ENCODE data around the gene ZNF774. TPM values are rescaled to one million over a fixed set of nuclear protein-coding genes. Genes with fewer than 3 reads are reported as not detected.
A peak's percentile ranks its signal among the peaks of the same experiment; 100 is the strongest.
"Not testable (repeated sequence)": the region's sequence is repeated elsewhere in the genome, so short reads cannot be mapped to it uniquely, and the experiment has no call there.

Gene ZNF774
- total RNA-seq, 1 experiment from 2014 or later: 2.6 TPM

DNA sequence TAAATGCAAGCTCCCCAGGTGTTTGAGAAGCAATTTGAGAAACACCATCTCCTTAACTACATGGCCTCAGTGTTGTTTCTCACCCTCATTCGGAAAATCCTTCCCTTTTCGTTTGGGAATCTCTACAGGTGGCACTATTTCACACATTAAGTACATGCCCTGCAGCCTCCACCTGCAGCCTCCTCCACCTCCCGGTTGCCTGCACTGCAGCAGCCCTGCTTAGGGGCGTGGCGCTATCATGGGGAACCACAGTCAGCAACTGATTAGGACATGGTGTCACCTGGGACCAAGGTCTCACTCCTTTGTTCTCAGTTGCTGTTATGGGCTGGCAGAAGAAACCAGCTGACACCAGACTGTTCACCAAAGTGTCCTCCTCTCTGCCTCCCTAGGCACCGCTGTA is 11.7 kb upstream of the ZNF774 start:
- TF ChIP-seq CTCF (IDR thresholded peaks at IDR 0.05; ENCODE audit: unreplicated experiment): no peak
- Mint-ChIP-seq H3K36me3 (ENCODE audit: insufficient read depth, unreplicated experiment) (no peaks in the 10 kb centered on the region), H3K27me3 (ENCODE audit: insufficient read depth, unreplicated experiment) (no peaks in the 10 kb centered on the region), H3K4me1 (ENCODE audit: insufficient read depth, unreplicated experiment) (peaks cover 16% of the 10 kb centered on the region), H3K4me3 (ENCODE audit: unreplicated experiment) (no peak overlapping the region), H3K27ac (ENCODE audit: low read depth, unreplicated experiment) (no peak overlapping the region), H3K9me3 (ENCODE audit: unreplicated experiment) (no peaks in the 10 kb centered on the region)
- DNase-seq (ENCODE audit: unreplicated experiment): peak; percentile 37
- CTCF ChIA-PET: interaction anchor here (0.6 to 3.9 kb wide), 2 partner anchors 20 to 457 kb away, joined by 3 to 15 read pairs; no protein-coding TSS in a partner anchor
- BruUV-seq (replicated peaks): no TSS peak
- intact Hi-C loops (cut with micrococcal nuclease): no loop called here
- POLR2A ChIA-PET: interaction anchor here (0.6 kb wide), 1 partner anchor 14 kb away, joined by 3 read pairs; no protein-coding TSS in a partner anchor

GRCh38 chr15:90343302-90343790 is 8.7 kb upstream of the ZNF774 start:
- Mint-ChIP-seq H3K4me3 (ENCODE audit: unreplicated experiment) (no peak overlapping the region), H3K9me3 (ENCODE audit: unreplicated experiment) (no peaks in the 10 kb centered on the region), H3K27me3 (ENCODE audit: insufficient read depth, unreplicated experiment) (no peaks in the 10 kb centered on the region), H3K36me3 (ENCODE audit: insufficient read depth, unreplicated experiment) (no peaks in the 10 kb centered on the region), H3K4me1 (ENCODE audit: insufficient read depth, unreplicated experiment) (peaks cover 8% of the 10 kb centered on the region), H3K27ac (ENCODE audit: low read depth, unreplicated experiment) (no peak overlapping the region)
- ChIA-PET POLR2A (no interaction called here), CTCF (interaction anchor here (1.2 to 3.9 kb wide), 2 partner anchors 10 to 23 kb away, joined by 4 to 15 read pairs; no protein-coding TSS in a partner anchor)
- TF ChIP-seq CTCF (IDR thresholded peaks at IDR 0.05; ENCODE audit: unreplicated experiment): no peak
- DNase-seq (ENCODE audit: unreplicated experiment): peak; percentile 49
- intact Hi-C loops (cut with micrococcal nuclease): no loop called here
- no TSS peak for BruUV-seq (replicated peaks)

- DNase-seq (ENCODE audit: unreplicated experiment): no peak
- no peaks in the 10 kb centered on the region for H3K9me3 Mint-ChIP-seq (ENCODE audit: unreplicated experiment)
- H3K27me3 Mint-ChIP-seq (ENCODE audit: insufficient read depth, unreplicated experiment): no peaks in the 10 kb centered on the region
- H3K4me3 Mint-ChIP-seq (ENCODE audit: unreplicated experiment): no peak overlapping the region
- intact Hi-C loops (cut with micrococcal nuclease): no loop called here
- CTCF ChIA-PET: interaction anchor here (0.6 to 1.6 kb wide), 3 partner anchors 17 to 138 kb away, joined by 4 to 7 read pairs (median 4); no protein-coding TSS in a partner anchor
- TF ChIP-seq CTCF (IDR thresholded peaks at IDR 0.05; ENCODE audit: unreplicated experiment): no peak
- POLR2A ChIA-PET: no interaction called here
- H3K4me1 Mint-ChIP-seq (ENCODE audit: insufficient read depth, unreplicated experiment): peaks cover 9% of the 10 kb centered on the region
- no peak overlapping the region for H3K27ac Mint-ChIP-seq (ENCODE audit: low read depth, unreplicated experiment)
- no peaks in the 10 kb centered on the region for H3K36me3 Mint-ChIP-seq (ENCODE audit: insufficient read depth, unreplicated experiment)
- no TSS peak for BruUV-seq (replicated peaks)
Observed at GRCh38 chr15:90344662-90345061, 7.4 kb upstream of the ZNF774 start.

DNA sequence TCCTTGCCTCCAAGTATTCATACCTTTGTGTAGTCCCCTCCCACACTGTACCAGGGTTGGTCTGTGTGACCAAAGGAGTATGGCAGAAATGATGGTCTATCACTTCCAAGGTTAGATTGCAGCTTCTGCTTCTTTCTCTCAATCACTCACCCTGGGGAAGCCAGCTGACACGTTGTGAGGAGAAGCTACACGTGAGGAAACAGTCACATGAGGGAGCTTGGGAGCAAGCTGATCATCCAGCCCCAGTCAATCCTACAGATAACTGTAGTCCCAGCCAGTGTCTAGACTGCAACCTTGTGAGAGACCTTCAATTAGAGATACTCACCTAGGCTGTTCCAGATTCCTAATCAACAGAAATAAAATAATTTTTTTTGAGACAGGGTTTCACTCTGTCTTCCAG is 6.2 kb upstream of the ZNF774 start:
- no peaks in the 10 kb centered on the region for H3K27me3 Mint-ChIP-seq (ENCODE audit: insufficient read depth, unreplicated experiment)
- TF ChIP-seq CTCF (IDR thresholded peaks at IDR 0.05; ENCODE audit: unreplicated experiment): no peak
- intact Hi-C loops (cut with micrococcal nuclease): no loop called here
- ChIA-PET POLR2A (interaction anchor here (0.7 to 0.9 kb wide), 2 partner anchors 17 to 553 kb away, joined by 3 read pairs; no protein-coding TSS in a partner anchor), CTCF (interaction anchor here (0.6 to 1.6 kb wide), 3 partner anchors 26 to 137 kb away, joined by 4 to 7 read pairs (median 6); no protein-coding TSS in a partner anchor)
- peaks cover 9% of the 10 kb centered on the region for H3K4me1 Mint-ChIP-seq (ENCODE audit: insufficient read depth, unreplicated experiment)
- DNase-seq (ENCODE audit: unreplicated experiment): no peak
- H3K4me3 Mint-ChIP-seq (ENCODE audit: unreplicated experiment): no peak overlapping the region
- no peaks in the 10 kb centered on the region for H3K9me3 Mint-ChIP-seq (ENCODE audit: unreplicated experiment)
- no peaks in the 10 kb centered on the region for H3K36me3 Mint-ChIP-seq (ENCODE audit: insufficient read depth, unreplicated experiment)
- no TSS peak for BruUV-seq (replicated peaks)
- H3K27ac Mint-ChIP-seq (ENCODE audit: low read depth, unreplicated experiment): no peak overlapping the region

DNA sequence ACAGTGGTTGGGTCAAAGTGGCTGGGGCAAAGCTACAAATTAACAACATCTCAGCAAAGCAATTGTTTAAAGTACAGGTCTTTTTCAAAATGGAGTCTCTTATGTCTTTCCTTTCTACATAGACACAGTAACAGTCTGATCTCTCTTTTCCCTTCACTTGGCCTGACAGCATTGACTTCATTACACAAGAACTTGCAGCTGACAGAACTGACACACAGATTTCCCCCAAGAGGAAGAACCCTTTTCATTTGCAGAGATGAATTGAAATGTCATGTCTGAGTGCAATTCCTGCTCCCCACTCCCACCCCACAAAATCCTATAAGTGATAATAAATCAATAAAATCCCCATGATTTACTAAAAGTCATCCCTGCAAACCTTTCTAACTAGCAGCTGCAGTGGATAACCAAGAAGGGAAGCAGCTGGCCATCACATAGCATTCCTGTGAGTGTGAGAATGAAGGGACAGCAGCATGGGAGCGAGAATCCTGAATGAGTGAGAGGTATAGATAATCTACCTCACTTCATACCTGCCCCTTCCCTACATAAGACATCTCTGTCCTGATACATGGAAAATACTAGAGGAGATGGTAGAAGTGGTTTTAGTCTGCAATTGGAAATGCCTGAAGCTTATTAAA is 4.5 kb upstream of the ZNF774 start:
- H3K9me3 Mint-ChIP-seq (ENCODE audit: unreplicated experiment); H3K27ac Mint-ChIP-seq (ENCODE audit: low read depth, unreplicated experiment); DNase-seq (ENCODE audit: unreplicated experiment); H3K4me3 Mint-ChIP-seq (ENCODE audit: unreplicated experiment); H3K4me1 Mint-ChIP-seq (ENCODE audit: insufficient read depth, unreplicated experiment); intact Hi-C loops (cut with micrococcal nuclease); H3K27me3 Mint-ChIP-seq (ENCODE audit: insufficient read depth, unreplicated experiment); BruUV-seq (replicated peaks); H3K36me3 Mint-ChIP-seq (ENCODE audit: insufficient read depth, unreplicated experiment): not testable (repeated sequence)
- CTCF ChIA-PET: interaction anchor here (0.6 to 1.2 kb wide), 2 partner anchors 11 to 13 kb away, joined by 3 to 4 read pairs; no protein-coding TSS in a partner anchor
- POLR2A ChIA-PET: interaction anchor here (1.0 kb wide), 1 partner anchor 10 kb away, joined by 3 read pairs; no protein-coding TSS in a partner anchor
